Measurements from ENCODE around the gene MESD. TPM values are rescaled to one million over a fixed set of nuclear protein-coding genes. Genes with fewer than 3 reads are reported as not detected.

Gene MESD
- total and polyA plus RNA-seq, 12 donors = 13.2 to 56.1 (median 25.6) TPM

GRCh38 chr15:80948651-80949292 lies 40.8 kb downstream of the MESD start:
- Histone ChIP-seq H3K4me1 (replicated peaks in 1 of 2) (no peaks in the 10 kb centered on the region), H3K9me3 (replicated peaks in 1 of 3) (no peaks in the 10 kb centered on the region), H3K27ac (no peak overlapping the region), H3K27me3 (no peaks in the 10 kb centered on the region), H3K36me3 (replicated peaks in 1 of 2) (peaks cover 0 to 47% of the 10 kb centered on the region in 2 donors), H3K4me3 (no peak overlapping the region)
- intact Hi-C loops (cut with DNase I) = no loop called here
- 95 to 96% (median 95%) methylated on average over 11 to 13 of the region's 13 CpGs for WGBS, 4 donors
- DNase-seq = peak in 1 of 7 donors; percentile 24
- TF ChIP-seq POLR2A (IDR thresholded peaks at IDR 0.05) (no peak), CTCF (IDR thresholded peaks at IDR 0.05) (no peak)

- Histone ChIP-seq H3K4me1 (replicated peaks in 1 of 2) (no peaks in the 10 kb centered on the region), H3K4me3 (no peak overlapping the region), H3K27me3 (no peaks in the 10 kb centered on the region), H3K36me3 (replicated peaks in 1 of 2) (peaks cover 0 to 46% of the 10 kb centered on the region in 2 donors), H3K9me3 (replicated peaks in 1 of 3) (no peaks in the 10 kb centered on the region), H3K27ac (no peak overlapping the region)
- intact Hi-C loops (cut with DNase I) = no loop called here
- WGBS, 4 donors = 95 to 99% (median 96%) methylated on average over 8 of the region's 8 CpGs
- peak in 1 of 7 donors; percentile 36 for DNase-seq
- no peak for TF ChIP-seq CTCF (IDR thresholded peaks at IDR 0.05)
These were observed 43.0 kb downstream of the MESD start for GRCh38 chr15:80946576-80946975.

GRCh38 chr15:80945605-80946004 lies 44.0 kb downstream of the MESD start:
- 93 to 95% (median 94%) methylated on average over 5 of the region's 5 CpGs for WGBS, 4 donors
- peaks cover 0 to 46% of the 10 kb centered on the region in 2 donors for H3K36me3 ChIP-seq (replicated peaks in 1 of 2)
- no peaks in the 10 kb centered on the region for H3K4me1 ChIP-seq (replicated peaks in 1 of 2)
- DNase-seq = no peak
- no peaks in the 10 kb centered on the region for H3K27me3 ChIP-seq
- no peak overlapping the region for H3K27ac ChIP-seq
- intact Hi-C loops (cut with DNase I) = no loop called here
- TF ChIP-seq CTCF (IDR thresholded peaks at IDR 0.05) (no peak), POLR2A (IDR thresholded peaks at IDR 0.05) (no peak)
- H3K9me3 ChIP-seq (replicated peaks in 1 of 3) = no peaks in the 10 kb centered on the region
- H3K4me3 ChIP-seq = no peak overlapping the region

- WGBS, 4 donors = 97 to 100% (median 99%) methylated on average over 2 to 3 of the region's 3 CpGs
- Histone ChIP-seq H3K27ac (no peak overlapping the region), H3K4me3 (no peak overlapping the region), H3K27me3 (no peaks in the 10 kb centered on the region), H3K9me3 (replicated peaks in 1 of 3) (no peaks in the 10 kb centered on the region), H3K4me1 (replicated peaks in 1 of 2) (no peaks in the 10 kb centered on the region), H3K36me3 (replicated peaks in 1 of 2) (peaks cover 0 to 45% of the 10 kb centered on the region in 2 donors)
- intact Hi-C loops (cut with DNase I) = no loop called here
- TF ChIP-seq CTCF (IDR thresholded peaks at IDR 0.05) (no peak), POLR2A (IDR thresholded peaks at IDR 0.05) (no peak)
- DNase-seq = no peak
These were observed 44.8 kb downstream of the MESD start for GRCh38 chr15:80944818-80945217.
